Hematopoietic multipotent progenitor cell treated with erythropoietin and hydrocortisone succinate and interleukin-3 and kit ligand, for 15 days (in vitro differentiated cells): ENCODE results near the gene ZNF445.
"Not testable (repeated sequence)": the region's sequence is repeated elsewhere in the genome, so short reads cannot be mapped to it uniquely, and the experiment has no call there.

Experiments
- DNase-seq: peaks from one replicate; pipeline ENCODE4 v3.0.0-alpha.2; 2015; ENCODE audit warnings: low spot score

Gene ZNF445

GRCh38 chr3:44434834-44435510 lies 42.5 kb downstream of the ZNF445 start:
- no peak for DNase-seq

GRCh38 chr3:44430466-44430865 lies 47.0 kb downstream of the ZNF445 start:
- no peak for DNase-seq

- no peak for DNase-seq
Observed at GRCh38 chr3:44429459-44429858, 48.0 kb downstream of the ZNF445 start.

GRCh38 chr3:44428910-44429309 lies 48.6 kb downstream of the ZNF445 start:
- no peak for DNase-seq

GRCh38 chr3:44427683-44428082 lies 49.8 kb downstream of the ZNF445 start:
- no peak for DNase-seq

- no peak for DNase-seq
Observed at GRCh38 chr3:44424758-44425157, 52.7 kb downstream of the ZNF445 start.

- no peak for DNase-seq
Observed at GRCh38 chr3:44421280-44421679, 56.2 kb downstream of the ZNF445 start.

- DNase-seq = no peak
Observed at GRCh38 chr3:44420676-44421075, 56.8 kb downstream of the ZNF445 start.

GRCh38 chr3:44419923-44420650 lies 57.4 kb downstream of the ZNF445 start:
- DNase-seq = no peak

GRCh38 chr3:44419116-44419922 lies 58.2 kb downstream of the ZNF445 start:
- DNase-seq = no peak

GRCh38 chr3:44418549-44418948 lies 58.9 kb downstream of the ZNF445 start:
- DNase-seq = no peak

GRCh38 chr3:44418118-44418517 lies 59.4 kb downstream of the ZNF445 start:
- DNase-seq = not testable (repeated sequence)

GRCh38 chr3:44416031-44417030 lies 61.1 kb downstream of the ZNF445 start:
- no peak for DNase-seq

- no peak for DNase-seq
Observed at GRCh38 chr3:44415421-44415820, 62.0 kb downstream of the ZNF445 start.

- no peak for DNase-seq
Observed at GRCh38 chr3:44414517-44415090, 62.9 kb downstream of the ZNF445 start.

GRCh38 chr3:44412365-44412764 lies 65.1 kb downstream of the ZNF445 start:
- no peak for DNase-seq

- DNase-seq = no peak
Observed at GRCh38 chr3:44411031-44411645, 66.3 kb downstream of the ZNF445 start.

- no peak for DNase-seq
Observed at GRCh38 chr3:44409640-44410410, 67.6 kb downstream of the ZNF445 start.

- DNase-seq = no peak
Observed at GRCh38 chr3:44402548-44402947, 74.9 kb downstream of the ZNF445 start.

GRCh38 chr3:44400771-44401170 lies 76.7 kb downstream of the ZNF445 start:
- DNase-seq = no peak
